ENCODE measurements around the gene TMEM31. TPM values are rescaled to one million over a fixed set of nuclear protein-coding genes. Genes with fewer than 3 reads are reported as not detected.

TMEM31 gene
- total and polyA plus RNA-seq, 9 of the 15 experiments (the other 6 are each of a cell fraction or from before 2014, with no cell fraction given), result 0.18 TPM; not detected in 8

DNA sequence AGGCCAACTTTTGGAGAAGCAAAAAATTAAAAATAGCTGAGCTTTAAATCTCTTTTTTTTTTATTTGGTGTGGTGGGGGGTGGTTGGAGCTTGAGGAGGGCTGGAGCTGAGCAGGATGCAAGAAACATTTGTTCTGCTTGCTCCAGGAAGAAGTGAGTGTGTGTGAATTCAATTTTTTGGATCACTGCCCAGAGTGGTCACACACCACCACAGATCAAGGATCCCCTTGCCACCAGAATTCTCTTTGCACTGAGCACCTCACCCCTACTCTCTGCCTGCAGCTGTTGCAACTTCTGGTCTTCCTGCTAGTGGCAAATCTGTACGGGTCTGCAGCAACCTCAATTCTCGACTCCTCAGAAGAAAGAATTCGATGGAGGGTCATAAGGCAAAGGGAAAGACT is 46.0 kb downstream of the TMEM31 start:
- Histone ChIP-seq H4K20me1 (replicated peaks; ENCODE audit: control insufficient read depth, insufficient read depth, low read length) (no peaks in the 10 kb centered on the region), H3K9me3 (replicated peaks; ENCODE audit: control insufficient read depth, insufficient read depth, low read depth, low read length) (no peaks in the 10 kb centered on the region), H3K27ac (ENCODE audit: extremely low read depth, low read depth, low read length) (no peak overlapping the region), H3K4me3 (no peak overlapping the region), H2AFZ (ENCODE audit: low read depth, low read length) (no peak overlapping the region), H3K27me3 (ENCODE audit: control insufficient read depth in 2 of 2, insufficient read depth in 2 of 2, low read length in 2 of 2) (no peaks in the 10 kb centered on the region; a peak in 2 of 5 replicates), H3K4me2 (ENCODE audit: insufficient read depth, low read length) (no peak overlapping the region), H3K79me2 (ENCODE audit: control insufficient read depth, insufficient read depth, low read length) (no peaks in the 10 kb centered on the region), H3K9me1 (ENCODE audit: control insufficient read depth, insufficient read depth, low read length) (no peaks in the 10 kb centered on the region), H3K4me1 (replicated peaks in 1 of 2; ENCODE audit: control insufficient read depth in 2 of 2, insufficient read depth in 2 of 2, low read length in 2 of 2) (no peaks in the 10 kb centered on the region), H3K9ac (ENCODE audit: insufficient read depth in 1 of 2, low read depth in 2 of 2, low read length in 2 of 2) (no peak overlapping the region), H3K36me3 (ENCODE audit: control insufficient read depth, insufficient read depth, low read length) (no peaks in the 10 kb centered on the region)
- CTCF ChIA-PET (ENCODE audit: low intra/inter-chr PET ratio), result no interaction called here
- POLR2A ChIA-PET, result no interaction called here
- in situ Hi-C loops (cut with MboI) (no loop called here), intact Hi-C loops (cut with micrococcal nuclease) (no loop called here)
- WGBS (ENCODE audit: insufficient coverage, low coverage, missing lambda C conversion rate), result 0% methylated on average over 2 of the region's 3 CpGs
- ATAC-seq (no peak), DNase-seq (ENCODE audit: extremely low read depth in 1 of 4, low spot score in 3 of 4) (no peak), FAIRE-seq (no peak)
- no TSS peak for BruUV-seq (replicated peaks)
- TF ChIP-seq ZBTB17 (CRISPR knock-in tag; IDR thresholded peaks at IDR 0.05) (no peak), ZNF121 (CRISPR knock-in tag; conservative IDR thresholded peaks at IDR 0.05) (no peak), ZNF696 (CRISPR knock-in tag; conservative IDR thresholded peaks at IDR 0.05) (no peak), BRF2 (IDR thresholded peaks at IDR 0.05; ENCODE audit: borderline replicate concordance, insufficient read depth, insufficient read length) (no peak), DNMT1 (IDR thresholded peaks at IDR 0.05) (no peak), RBFOX2 (IDR thresholded peaks at IDR 0.05; ENCODE audit: low read depth, low read length) (no peak), ZNF592 (IDR thresholded peaks at IDR 0.05) (no peak), SMC3 (conservative IDR thresholded peaks at IDR 0.05; ENCODE audit: insufficient read depth, low read depth, low read length) (no peak), ZKSCAN3 (CRISPR knock-in tag; IDR thresholded peaks at IDR 0.05) (no peak), ZNF436 (CRISPR knock-in tag; IDR thresholded peaks at IDR 0.05) (no peak), FOXJ2 (tag; IDR thresholded peaks at IDR 0.05) (no peak), FOXA3 (CRISPR knock-in tag; conservative IDR thresholded peaks at IDR 0.05 in 1 of 2, IDR thresholded peaks at IDR 0.05 in 1 of 2) (no peak), RUNX1 (IDR thresholded peaks at IDR 0.05; ENCODE audit: low read depth) (no peak), KDM2B (CRISPR knock-in tag; IDR thresholded peaks at IDR 0.05) (no peak)
- TF ChIP-seq, protein P1, sequence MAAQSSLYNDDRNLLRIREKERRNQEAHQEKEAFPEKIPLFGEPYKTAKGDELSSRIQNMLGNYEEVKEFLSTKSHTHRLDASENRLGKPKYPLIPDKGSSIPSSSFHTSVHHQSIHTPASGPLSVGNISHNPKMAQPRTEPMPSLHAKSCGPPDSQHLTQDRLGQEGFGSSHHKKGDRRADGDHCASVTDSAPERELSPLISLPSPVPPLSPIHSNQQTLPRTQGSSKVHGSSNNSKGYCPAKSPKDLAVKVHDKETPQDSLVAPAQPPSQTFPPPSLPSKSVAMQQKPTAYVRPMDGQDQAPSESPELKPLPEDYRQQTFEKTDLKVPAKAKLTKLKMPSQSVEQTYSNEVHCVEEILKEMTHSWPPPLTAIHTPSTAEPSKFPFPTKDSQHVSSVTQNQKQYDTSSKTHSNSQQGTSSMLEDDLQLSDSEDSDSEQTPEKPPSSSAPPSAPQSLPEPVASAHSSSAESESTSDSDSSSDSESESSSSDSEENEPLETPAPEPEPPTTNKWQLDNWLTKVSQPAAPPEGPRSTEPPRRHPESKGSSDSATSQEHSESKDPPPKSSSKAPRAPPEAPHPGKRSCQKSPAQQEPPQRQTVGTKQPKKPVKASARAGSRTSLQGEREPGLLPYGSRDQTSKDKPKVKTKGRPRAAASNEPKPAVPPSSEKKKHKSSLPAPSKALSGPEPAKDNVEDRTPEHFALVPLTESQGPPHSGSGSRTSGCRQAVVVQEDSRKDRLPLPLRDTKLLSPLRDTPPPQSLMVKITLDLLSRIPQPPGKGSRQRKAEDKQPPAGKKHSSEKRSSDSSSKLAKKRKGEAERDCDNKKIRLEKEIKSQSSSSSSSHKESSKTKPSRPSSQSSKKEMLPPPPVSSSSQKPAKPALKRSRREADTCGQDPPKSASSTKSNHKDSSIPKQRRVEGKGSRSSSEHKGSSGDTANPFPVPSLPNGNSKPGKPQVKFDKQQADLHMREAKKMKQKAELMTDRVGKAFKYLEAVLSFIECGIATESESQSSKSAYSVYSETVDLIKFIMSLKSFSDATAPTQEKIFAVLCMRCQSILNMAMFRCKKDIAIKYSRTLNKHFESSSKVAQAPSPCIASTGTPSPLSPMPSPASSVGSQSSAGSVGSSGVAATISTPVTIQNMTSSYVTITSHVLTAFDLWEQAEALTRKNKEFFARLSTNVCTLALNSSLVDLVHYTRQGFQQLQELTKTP (IDR thresholded peaks at IDR 0.05; ENCODE audit: low read depth in 1 of 2, partially characterized antibody in 2 of 2), result no peak

Measured in K562 (cell line).